ENCODE data around the gene PDE5A. TPM values are rescaled to one million over a fixed set of nuclear protein-coding genes. Genes with fewer than 3 reads are reported as not detected.

Gene PDE5A
- total and polyA plus RNA-seq, 2 donors from 2014 or later = 3.9 to 29.4 TPM

- Histone ChIP-seq H3K9me3 (ENCODE audit: control insufficient read depth in 2 of 3, insufficient read depth in 1 of 3, low read length in 3 of 3) (no peaks in the 10 kb centered on the region), H3K36me3 (ENCODE audit: control insufficient read depth in 2 of 3, insufficient read depth in 3 of 3, low read length in 3 of 3) (peaks cover 0 to 2% (median 0%) of the 10 kb centered on the region in 3 donors), H3K9ac (ENCODE audit: low read length in 3 of 3) (no peak overlapping the region), H3K27me3 (ENCODE audit: control insufficient read depth, insufficient read depth, low read length) (no peaks in the 10 kb centered on the region), H3K4me3 (ENCODE audit: low read length in 3 of 3) (no peak overlapping the region), H3K27ac (ENCODE audit: low read depth in 2 of 2, low read length in 2 of 2) (no peak overlapping the region), H3K4me1 (ENCODE audit: control insufficient read depth in 2 of 3, insufficient read depth in 2 of 3, low read depth in 1 of 3, low read length in 3 of 3) (no peaks in the 10 kb centered on the region)
- FAIRE-seq = no peak
- DNase-seq = no peak
- intact Hi-C loops (cut with DNase I) = no loop called here
- TF ChIP-seq CTCF (IDR thresholded peaks at IDR 0.05; ENCODE audit: borderline replicate concordance, extremely low read depth, insufficient read depth) = no peak
These were observed 31.2 kb downstream of the PDE5A start for GRCh38 chr4:119597377-119597776.

- Histone ChIP-seq H3K27me3 (ENCODE audit: control insufficient read depth, insufficient read depth, low read length) (no peaks in the 10 kb centered on the region), H3K9ac (ENCODE audit: low read length in 3 of 3) (no peak overlapping the region), H3K9me3 (ENCODE audit: control insufficient read depth in 2 of 3, insufficient read depth in 1 of 3, low read length in 3 of 3) (no peaks in the 10 kb centered on the region), H3K36me3 (ENCODE audit: control insufficient read depth in 2 of 3, insufficient read depth in 3 of 3, low read length in 3 of 3) (no peaks in the 10 kb centered on the region), H3K4me3 (ENCODE audit: low read length in 3 of 3) (no peak overlapping the region), H3K27ac (ENCODE audit: low read depth in 2 of 2, low read length in 2 of 2) (no peak overlapping the region), H3K4me1 (ENCODE audit: control insufficient read depth in 2 of 3, insufficient read depth in 2 of 3, low read depth in 1 of 3, low read length in 3 of 3) (no peaks in the 10 kb centered on the region)
- intact Hi-C loops (cut with DNase I) = no loop called here
- FAIRE-seq (no peak), DNase-seq (no peak)
- TF ChIP-seq CTCF (IDR thresholded peaks at IDR 0.05; ENCODE audit: borderline replicate concordance, extremely low read depth, insufficient read depth) = no peak
These were observed 34.9 kb downstream of the PDE5A start for GRCh38 chr4:119593698-119594097.

GRCh38 chr4:119592830-119593229, 35.8 kb downstream of the PDE5A start:
- Histone ChIP-seq H3K27ac (ENCODE audit: low read depth in 2 of 2, low read length in 2 of 2) (no peak overlapping the region), H3K9ac (ENCODE audit: low read length in 3 of 3) (no peak overlapping the region), H3K4me1 (ENCODE audit: control insufficient read depth in 2 of 3, insufficient read depth in 2 of 3, low read depth in 1 of 3, low read length in 3 of 3) (no peaks in the 10 kb centered on the region), H3K9me3 (ENCODE audit: control insufficient read depth in 2 of 3, insufficient read depth in 1 of 3, low read length in 3 of 3) (no peaks in the 10 kb centered on the region), H3K4me3 (ENCODE audit: low read length in 3 of 3) (no peak overlapping the region), H3K36me3 (ENCODE audit: control insufficient read depth in 2 of 3, insufficient read depth in 3 of 3, low read length in 3 of 3) (no peaks in the 10 kb centered on the region), H3K27me3 (ENCODE audit: control insufficient read depth, insufficient read depth, low read length) (no peaks in the 10 kb centered on the region)
- DNase-seq (peak in 1 of 5 donors; percentile 11), FAIRE-seq (no peak)
- no peak for TF ChIP-seq CTCF (IDR thresholded peaks at IDR 0.05; ENCODE audit: borderline replicate concordance, extremely low read depth, insufficient read depth)
- intact Hi-C loops (cut with DNase I) = no loop called here

GRCh38 chr4:119589165-119589564, 39.4 kb downstream of the PDE5A start:
- FAIRE-seq (no peak), DNase-seq (no peak)
- no peak for TF ChIP-seq CTCF (IDR thresholded peaks at IDR 0.05; ENCODE audit: borderline replicate concordance, extremely low read depth, insufficient read depth)
- H3K9me3 ChIP-seq (ENCODE audit: control insufficient read depth in 2 of 3, insufficient read depth in 1 of 3, low read length in 3 of 3) = no peaks in the 10 kb centered on the region
- no peaks in the 10 kb centered on the region for H3K4me1 ChIP-seq (ENCODE audit: control insufficient read depth in 2 of 3, insufficient read depth in 2 of 3, low read depth in 1 of 3, low read length in 3 of 3)
- no peaks in the 10 kb centered on the region for H3K27me3 ChIP-seq (ENCODE audit: control insufficient read depth, insufficient read depth, low read length)
- no peak overlapping the region for H3K9ac ChIP-seq (ENCODE audit: low read length in 3 of 3)
- H3K4me3 ChIP-seq (ENCODE audit: low read length in 3 of 3) = no peak overlapping the region
- H3K27ac ChIP-seq (ENCODE audit: low read depth in 2 of 2, low read length in 2 of 2) = no peak overlapping the region
- no peaks in the 10 kb centered on the region for H3K36me3 ChIP-seq (ENCODE audit: control insufficient read depth in 2 of 3, insufficient read depth in 3 of 3, low read length in 3 of 3)
- intact Hi-C loops (cut with DNase I) = no loop called here

Measured in kidney (tissue), 14 donors.